ENCODE data around the gene DBN1.

DBN1 gene

GRCh38 chr5:177474846-177475562 lies 1.6 kb upstream of the DBN1 start:
- DNase-seq = no peak

- DNase-seq = no peak
Observed at GRCh38 chr5:177474002-177474476, 605 bp upstream of the DBN1 start.

- DNase-seq = peak; percentile 73
Observed at GRCh38 chr5:177472460-177473442, 683 bp downstream of the DBN1 start.

- no peak for DNase-seq
Observed at GRCh38 chr5:177471610-177472356, 1.7 kb downstream of the DBN1 start.

GRCh38 chr5:177470759-177471536 lies 2.5 kb downstream of the DBN1 start:
- no peak for DNase-seq

- DNase-seq = no peak
Observed at GRCh38 chr5:177469750-177470525, 3.5 kb downstream of the DBN1 start.

- no peak for DNase-seq
Observed at GRCh38 chr5:177468685-177469628, 4.5 kb downstream of the DBN1 start.

- DNase-seq = no peak
Observed at GRCh38 chr5:177468329-177468684, 5.1 kb downstream of the DBN1 start.

- DNase-seq = no peak
Observed at GRCh38 chr5:177467436-177467835, 6.0 kb downstream of the DBN1 start.

- DNase-seq = no peak
Observed at GRCh38 chr5:177466861-177467260, 6.6 kb downstream of the DBN1 start.

GRCh38 chr5:177465044-177465443 lies 8.4 kb downstream of the DBN1 start:
- no peak for DNase-seq

- DNase-seq = no peak
Observed at GRCh38 chr5:177462021-177462670, 11.3 kb downstream of the DBN1 start.

GRCh38 chr5:177459819-177460628 lies 13.4 kb downstream of the DBN1 start:
- no peak for DNase-seq

- DNase-seq = no peak
Observed at GRCh38 chr5:177459357-177459756, 14.1 kb downstream of the DBN1 start.

- DNase-seq = no peak
Observed at GRCh38 chr5:177458912-177459350, 14.5 kb downstream of the DBN1 start.

- DNase-seq = no peak
Observed at GRCh38 chr5:177457852-177458681, 15.4 kb downstream of the DBN1 start.

Measured in right kidney (tissue), 1 donor.